AG09319 (cell line): ENCODE results near the gene TNFRSF8.

ENCODE experiments used
- DNase-seq: peaks from one replicate; pipeline ENCODE4 v3.0.0-alpha.2; 2010; ENCODE audit warnings: low read depth; ENCODE audit errors: extremely low read depth
- TF ChIP-seq, protein P1 (sequence below): IDR thresholded peaks from 2 replicates; pipeline ENCODE4 v1.5.1; 2011; ENCODE audit warnings: low read depth, mild to moderate bottlenecking, inconsistent platforms, low read length, moderate library complexity

TNFRSF8 gene

GRCh38 chr1:12112711-12113161 is 49.6 kb downstream of the TNFRSF8 start:
- no peak for DNase-seq
- TF ChIP-seq, protein P1, sequence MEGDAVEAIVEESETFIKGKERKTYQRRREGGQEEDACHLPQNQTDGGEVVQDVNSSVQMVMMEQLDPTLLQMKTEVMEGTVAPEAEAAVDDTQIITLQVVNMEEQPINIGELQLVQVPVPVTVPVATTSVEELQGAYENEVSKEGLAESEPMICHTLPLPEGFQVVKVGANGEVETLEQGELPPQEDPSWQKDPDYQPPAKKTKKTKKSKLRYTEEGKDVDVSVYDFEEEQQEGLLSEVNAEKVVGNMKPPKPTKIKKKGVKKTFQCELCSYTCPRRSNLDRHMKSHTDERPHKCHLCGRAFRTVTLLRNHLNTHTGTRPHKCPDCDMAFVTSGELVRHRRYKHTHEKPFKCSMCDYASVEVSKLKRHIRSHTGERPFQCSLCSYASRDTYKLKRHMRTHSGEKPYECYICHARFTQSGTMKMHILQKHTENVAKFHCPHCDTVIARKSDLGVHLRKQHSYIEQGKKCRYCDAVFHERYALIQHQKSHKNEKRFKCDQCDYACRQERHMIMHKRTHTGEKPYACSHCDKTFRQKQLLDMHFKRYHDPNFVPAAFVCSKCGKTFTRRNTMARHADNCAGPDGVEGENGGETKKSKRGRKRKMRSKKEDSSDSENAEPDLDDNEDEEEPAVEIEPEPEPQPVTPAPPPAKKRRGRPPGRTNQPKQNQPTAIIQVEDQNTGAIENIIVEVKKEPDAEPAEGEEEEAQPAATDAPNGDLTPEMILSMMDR, result no peak

GRCh38 chr1:12113433-12114339 is 50.6 kb downstream of the TNFRSF8 start:
- TF ChIP-seq, protein P1, result no peak
- DNase-seq, result no peak

DNA sequence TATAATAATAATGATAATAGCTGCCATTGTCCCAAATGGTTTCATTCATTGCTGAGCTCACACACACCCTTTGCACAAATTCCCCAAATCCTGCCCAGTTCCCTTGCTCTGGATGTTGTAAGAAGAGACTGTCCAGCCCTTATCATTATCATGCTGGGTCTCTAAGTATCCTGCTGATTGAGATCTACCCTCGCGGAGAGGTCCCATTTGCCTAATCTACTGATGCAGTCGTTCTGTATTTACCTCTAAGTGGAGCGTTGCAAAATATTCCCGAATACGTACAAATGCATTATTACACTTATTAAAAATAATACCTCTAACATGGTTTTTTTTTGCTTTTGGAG is 51.2 kb downstream of the TNFRSF8 start:
- TF ChIP-seq, protein P1, result no peak

GRCh38 chr1:12114916-12115315 is 51.8 kb downstream of the TNFRSF8 start:
- DNase-seq, result no peak
- TF ChIP-seq, protein P1, result no peak

More for the DNA sequence above, 51.2 kb downstream of the TNFRSF8 start:
- no peak for DNase-seq

GRCh38 chr1:12121212-12122003 is 58.3 kb downstream of the TNFRSF8 start:
- TF ChIP-seq, protein P1, result no peak
- DNase-seq, result peak; percentile 60

GRCh38 chr1:12123172-12123571 is 60.1 kb downstream of the TNFRSF8 start:
- TF ChIP-seq, protein P1, result no peak

More at GRCh38 chr1:12123172-12123571, 60.1 kb downstream of the TNFRSF8 start:
- DNase-seq, result no peak
